Skeletal muscle tissue (tissue), 4 donors: ENCODE data around the gene B4GALNT1. TPM values are rescaled to one million over a fixed set of nuclear protein-coding genes. Genes with fewer than 3 reads are reported as not detected.

Experiments
- H3K27ac ChIP-seq: one replicate; pipeline ENCODE4 v1.7.0; 2013; ENCODE audit warnings: mild to moderate bottlenecking, low read depth, low read length, inconsistent platforms
- H3K27me3 ChIP-seq, 3 donors: one replicate each; pipeline ENCODE4 v1.7.0; 2013; ENCODE audit warnings: low read length in 3 of 3; ENCODE audit not compliant: control insufficient read depth in 3 of 3, insufficient read depth in 3 of 3
- H3K36me3 ChIP-seq, 3 donors: one replicate each; pipeline ENCODE4 v1.7.0; 2013; ENCODE audit warnings: low read length in 3 of 3; ENCODE audit not compliant: control insufficient read depth in 3 of 3, insufficient read depth in 3 of 3
- H3K4me1 ChIP-seq, 3 donors: one replicate each; pipeline ENCODE4 v1.7.0; 2013; ENCODE audit warnings: low read length in 3 of 3, mild to moderate bottlenecking in 3 of 3; ENCODE audit not compliant: control insufficient read depth in 3 of 3, insufficient read depth in 3 of 3
- H3K4me3 ChIP-seq, 3 donors: one replicate each; pipeline ENCODE4 v1.7.0; 2013; ENCODE audit warnings: low read length in 3 of 3
- H3K9ac ChIP-seq, 3 donors: one replicate each; pipeline ENCODE4 v1.7.0; 2013; ENCODE audit warnings: low read length in 3 of 3, mild to moderate bottlenecking in 3 of 3, moderate library complexity in 2 of 3, low read depth in 1 of 3
- H3K9me3 ChIP-seq, 3 donors: one replicate each; pipeline ENCODE4 v1.7.0; 2013; ENCODE audit warnings: low read length in 3 of 3; ENCODE audit not compliant: control insufficient read depth in 3 of 3
- total RNA-seq: library from RNA; depleted of rRNA; stranded (reverse); fragments of >200 nt; gene quantifications from one replicate; pipeline ENCODE4 v1.2.3, GENCODE V29; 2014
- donor health status: Osteomylitis.

B4GALNT1 gene
- total RNA-seq, 1 donor from 2014 or later: 3.1 TPM

DNA sequence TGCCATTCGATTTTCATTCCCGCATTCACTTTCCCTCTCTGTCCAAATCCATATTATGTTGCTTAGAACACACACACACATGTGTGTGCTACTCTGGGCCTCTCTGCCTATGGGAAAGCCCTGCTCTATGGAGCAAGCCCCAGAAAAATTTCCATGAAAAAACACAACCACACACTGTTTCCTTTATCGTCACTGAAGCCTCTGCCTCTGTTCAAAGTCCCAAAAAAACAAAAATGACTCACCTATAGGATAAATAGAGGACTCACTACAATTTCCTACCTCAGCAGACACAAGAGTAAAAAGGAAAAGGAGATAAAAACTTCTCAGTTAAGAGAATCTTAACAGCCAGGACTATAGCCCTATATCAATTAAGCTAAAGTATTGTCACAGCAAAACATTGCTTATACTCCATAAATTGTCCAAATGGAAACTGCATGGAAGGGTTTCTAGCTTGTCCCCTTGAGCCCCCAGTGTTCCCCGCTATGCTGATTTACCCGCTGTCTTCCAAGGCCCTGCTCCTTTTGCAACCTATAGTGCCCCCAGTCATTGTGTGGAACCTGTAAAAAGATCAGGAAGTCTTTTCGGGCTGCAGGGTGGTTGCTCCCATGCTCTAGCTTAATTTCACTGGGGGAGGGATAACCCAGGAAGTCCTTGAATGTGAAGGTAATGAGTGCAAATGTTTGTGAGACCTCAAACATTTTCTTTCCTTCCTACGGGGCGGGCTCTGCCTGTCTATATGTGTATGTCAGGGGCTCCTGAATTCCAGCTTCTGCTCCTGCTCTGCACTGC is 53.1 kb downstream of the B4GALNT1 start:
- Histone ChIP-seq H3K4me1 (peaks cover 0 to 4% (median 0%) of the 10 kb centered on the region in 3 donors), H3K36me3 (no peaks in the 10 kb centered on the region), H3K9me3 (no peaks in the 10 kb centered on the region), H3K9ac (no peak overlapping the region), H3K4me3 (no peak overlapping the region), H3K27me3 (peaks cover 0 to 7% (median 0%) of the 10 kb centered on the region in 3 donors), H3K27ac (no peak overlapping the region)

DNA sequence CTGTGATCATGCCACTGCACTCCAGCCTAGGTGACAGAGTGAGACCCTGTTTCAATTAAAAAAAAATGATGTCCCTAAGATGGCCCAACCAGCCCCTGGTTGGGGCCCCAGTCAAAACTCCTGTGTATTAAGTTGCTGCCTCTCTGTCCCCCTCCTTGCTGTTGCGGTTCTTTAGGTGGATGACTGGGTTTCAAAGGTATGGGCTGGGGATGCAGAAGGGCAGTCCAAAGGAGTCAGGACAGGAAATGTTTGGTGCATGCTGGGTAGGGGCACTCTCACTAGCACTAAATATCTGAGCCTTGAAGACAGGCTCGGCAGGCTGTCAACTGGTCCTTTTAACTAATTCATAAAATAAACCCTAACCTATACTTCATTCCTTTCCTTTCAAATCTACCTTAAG is 54.0 kb downstream of the B4GALNT1 start:
- Histone ChIP-seq H3K27ac (no peak overlapping the region), H3K9ac (no peak overlapping the region), H3K27me3 (peaks cover 0 to 7% (median 0%) of the 10 kb centered on the region in 3 donors), H3K9me3 (no peaks in the 10 kb centered on the region), H3K36me3 (no peaks in the 10 kb centered on the region), H3K4me1 (peaks cover 0 to 4% (median 0%) of the 10 kb centered on the region in 3 donors), H3K4me3 (no peak overlapping the region)

DNA sequence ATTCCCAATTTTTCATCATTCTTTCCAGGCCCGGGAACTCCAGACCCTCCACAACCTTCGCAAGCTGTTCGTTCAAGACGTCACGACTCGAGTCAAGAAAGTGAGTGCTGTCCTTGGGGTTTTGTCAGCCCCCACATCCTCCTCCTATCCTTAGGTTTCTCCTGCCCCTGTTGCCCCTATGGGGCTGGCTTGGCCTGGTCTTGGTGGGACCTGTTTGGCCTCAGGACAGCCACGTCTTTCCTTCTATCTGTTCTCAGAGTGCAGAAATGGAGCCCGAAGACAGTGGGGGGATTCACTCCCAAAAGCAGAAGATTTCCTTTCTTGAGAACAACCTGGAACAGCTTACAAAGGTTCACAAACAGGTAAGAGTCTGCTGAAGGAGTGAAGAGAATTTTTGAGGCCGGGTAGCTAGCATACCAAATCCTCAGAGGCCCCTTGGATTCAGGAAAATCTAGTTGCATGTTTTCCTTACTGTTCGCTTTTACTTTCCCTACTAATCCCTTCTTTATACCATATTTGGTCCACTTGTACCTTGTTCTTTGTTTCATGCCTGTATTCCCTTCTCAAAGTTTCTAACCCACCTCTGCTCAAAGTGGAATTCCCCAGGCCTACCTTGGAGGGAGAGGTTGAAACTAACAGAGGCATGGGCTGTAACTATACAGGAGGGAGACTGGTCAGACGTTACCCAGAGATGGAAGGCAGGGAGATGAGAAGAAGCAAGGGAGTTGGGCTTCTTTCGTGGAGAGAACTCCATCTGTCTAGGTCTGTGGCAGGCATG is 54.8 kb downstream of the B4GALNT1 start:
- H3K4me1 ChIP-seq: peaks cover 0 to 3% (median 0%) of the 10 kb centered on the region in 3 donors
- H3K27me3 ChIP-seq: peaks cover 0 to 7% (median 0%) of the 10 kb centered on the region in 3 donors
- H3K9ac ChIP-seq: no peak overlapping the region
- H3K36me3 ChIP-seq: no peaks in the 10 kb centered on the region
- H3K9me3 ChIP-seq: no peaks in the 10 kb centered on the region
- H3K27ac ChIP-seq: no peak overlapping the region
- H3K4me3 ChIP-seq: no peak overlapping the region

DNA sequence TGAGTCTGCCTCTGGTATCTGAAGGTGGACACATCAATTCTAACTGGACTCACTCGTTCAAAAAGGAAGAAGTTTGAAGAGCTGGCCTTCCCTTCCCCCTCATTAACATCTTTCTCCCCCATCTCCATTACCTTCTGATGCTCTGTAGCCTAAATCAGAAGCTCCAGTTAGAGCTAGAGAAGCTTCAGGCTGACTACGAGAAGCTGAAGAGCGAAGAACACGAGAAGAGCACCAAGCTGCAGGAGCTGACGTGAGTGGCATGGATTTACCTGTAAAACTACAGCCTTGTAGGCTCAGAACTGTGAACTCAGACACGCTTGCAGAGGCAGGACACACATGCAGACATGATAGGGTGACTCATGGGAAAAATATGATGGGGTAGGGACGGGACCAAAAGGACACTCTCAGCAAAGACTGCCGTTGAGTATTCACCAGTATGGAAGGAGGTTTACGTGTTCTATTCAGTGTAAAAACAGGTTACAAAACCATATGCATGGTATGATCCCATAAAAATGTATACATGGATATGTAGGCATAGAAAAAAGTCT is 56.3 kb downstream of the B4GALNT1 start:
- no peaks in the 10 kb centered on the region for H3K36me3 ChIP-seq

More for the DNA sequence above, 56.3 kb downstream of the B4GALNT1 start:
- H3K27ac ChIP-seq: no peak overlapping the region
- no peaks in the 10 kb centered on the region for H3K9me3 ChIP-seq
- no peaks in the 10 kb centered on the region for H3K4me1 ChIP-seq
- peaks cover 0 to 10% (median 5%) of the 10 kb centered on the region in 3 donors for H3K27me3 ChIP-seq
- no peak overlapping the region for H3K9ac ChIP-seq
- no peak overlapping the region for H3K4me3 ChIP-seq

Other genes starting within 250 kb of the B4GALNT1 start
- 9.9 TPM for gene R3HDM2, start 202.2 kb downstream of the B4GALNT1 start, total RNA-seq
- not detected for gene INHBC, start 198.4 kb downstream of the B4GALNT1 start, total RNA-seq
- 1.0 TPM for gene INHBE, start 177.9 kb downstream of the B4GALNT1 start, total RNA-seq
- gene GLI1, start 173.4 kb downstream of the B4GALNT1 start, total RNA-seq: 5.2 TPM
- gene ARHGAP9, start 153.3 kb downstream of the B4GALNT1 start, total RNA-seq: 5.2 TPM
- 68.4 TPM for gene MARS1, start 145.1 kb downstream of the B4GALNT1 start, total RNA-seq
- 11.5 TPM for gene DDIT3, start 112.7 kb downstream of the B4GALNT1 start, total RNA-seq
- gene MBD6, start 110.4 kb downstream of the B4GALNT1 start, total RNA-seq: 2.6 TPM
- gene DCTN2, start 86.0 kb downstream of the B4GALNT1 start, total RNA-seq: 79.9 TPM
- under 0.01 TPM for gene KIF5A, start 83.2 kb downstream of the B4GALNT1 start, total RNA-seq
- 5.7 TPM for gene PIP4K2C, start 42.0 kb downstream of the B4GALNT1 start, total RNA-seq
- 7.8 TPM for gene DTX3, start 28.4 kb downstream of the B4GALNT1 start, total RNA-seq
- gene ARHGEF25, start 21.8 kb downstream of the B4GALNT1 start, total RNA-seq: 23.0 TPM
- gene OS9, start 60.9 kb upstream of the B4GALNT1 start, total RNA-seq: 148 TPM
- gene AGAP2, start 105.5 kb upstream of the B4GALNT1 start, total RNA-seq: 2.1 TPM
- gene TSPAN31, start 111.8 kb upstream of the B4GALNT1 start, total RNA-seq: 57.9 TPM
- 78.8 TPM for gene CDK4, start 119.1 kb upstream of the B4GALNT1 start, total RNA-seq
- 4.7 TPM for gene MARCHF9, start 121.9 kb upstream of the B4GALNT1 start, total RNA-seq
- gene CYP27B1, start 133.9 kb upstream of the B4GALNT1 start, total RNA-seq: under 0.01 TPM
- gene METTL1, start 138.9 kb upstream of the B4GALNT1 start, total RNA-seq: 5.7 TPM
- gene EEF1AKMT3, start 139.4 kb upstream of the B4GALNT1 start, total RNA-seq: 4.2 TPM
- 17.2 TPM for gene TSFM, start 149.6 kb upstream of the B4GALNT1 start, total RNA-seq
- gene AVIL, start 185.5 kb upstream of the B4GALNT1 start, total RNA-seq: 3.1 TPM
- gene CTDSP2, start 213.5 kb upstream of the B4GALNT1 start, total RNA-seq: 51.1 TPM